Astrocyte of the hippocampus (primary cell): ENCODE data around the gene ARHGAP30.

ENCODE experiments used
- DNase-seq: peaks from one replicate; pipeline ENCODE4 v3.0.0; 2011; ENCODE audit warnings: low read depth, low spot score

Gene ARHGAP30

GRCh38 chr1:161013131-161013487 is 56.6 kb downstream of the ARHGAP30 start:
- DNase-seq, result no peak

GRCh38 chr1:161012420-161012819 is 57.3 kb downstream of the ARHGAP30 start:
- no peak for DNase-seq

DNA sequence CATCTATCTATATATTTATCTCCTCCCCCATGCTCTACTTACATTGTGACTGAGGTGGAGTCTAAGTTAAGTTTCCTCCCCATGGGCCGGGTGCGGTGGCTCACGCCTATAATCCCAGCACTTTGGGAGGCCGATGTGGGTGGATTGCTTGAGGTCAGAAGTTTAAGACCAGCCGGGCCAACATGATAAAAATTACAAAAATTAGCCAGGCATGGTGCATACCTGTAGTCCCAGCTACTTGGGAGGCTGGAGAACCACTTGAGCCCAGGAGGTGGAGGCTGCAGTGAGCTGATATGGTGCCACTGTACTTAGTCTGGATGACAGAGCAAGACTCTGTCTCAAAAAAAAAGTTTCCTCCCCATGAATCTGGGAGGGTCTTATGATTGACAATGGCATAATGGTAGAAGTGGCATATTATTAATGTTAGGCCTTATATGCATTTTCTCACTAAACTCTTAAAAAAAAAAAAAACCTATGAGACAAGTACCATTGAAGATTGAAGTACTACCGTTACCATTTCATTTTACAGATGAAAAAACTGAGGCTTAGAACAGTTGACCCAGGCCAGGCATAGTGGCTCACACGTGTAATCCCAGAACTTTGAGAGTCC is 60.0 kb downstream of the ARHGAP30 start:
- DNase-seq, result no peak

DNA sequence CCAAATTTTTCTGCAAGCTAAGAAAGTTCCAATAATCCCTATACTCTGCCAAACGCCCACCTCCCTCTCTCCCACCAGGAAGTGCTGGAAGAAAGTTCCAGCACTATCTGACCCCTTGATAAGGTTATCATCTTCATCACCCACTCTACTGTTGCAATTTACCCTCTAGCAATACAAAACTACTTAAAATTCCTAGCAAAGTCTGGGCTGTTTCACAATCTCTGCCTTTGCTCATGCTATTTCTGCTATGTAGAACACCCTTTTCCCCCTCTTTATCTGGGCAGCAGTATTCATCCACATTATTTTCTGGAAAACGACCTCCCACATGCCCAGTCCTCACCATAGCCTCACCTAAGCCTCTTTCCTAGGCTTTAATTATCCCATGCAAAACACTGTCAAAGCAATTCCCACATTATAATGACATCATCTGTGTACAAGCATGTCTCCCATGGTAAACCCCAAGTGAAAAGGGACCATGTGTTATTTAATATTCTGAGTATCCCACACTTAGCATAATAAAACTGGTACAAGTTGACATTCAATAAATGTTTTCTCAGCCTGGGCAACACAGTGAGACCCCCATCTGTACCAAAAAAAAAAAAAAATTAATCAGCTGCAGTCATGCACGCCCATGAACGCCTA is 60.7 kb downstream of the ARHGAP30 start:
- no peak for DNase-seq

DNA sequence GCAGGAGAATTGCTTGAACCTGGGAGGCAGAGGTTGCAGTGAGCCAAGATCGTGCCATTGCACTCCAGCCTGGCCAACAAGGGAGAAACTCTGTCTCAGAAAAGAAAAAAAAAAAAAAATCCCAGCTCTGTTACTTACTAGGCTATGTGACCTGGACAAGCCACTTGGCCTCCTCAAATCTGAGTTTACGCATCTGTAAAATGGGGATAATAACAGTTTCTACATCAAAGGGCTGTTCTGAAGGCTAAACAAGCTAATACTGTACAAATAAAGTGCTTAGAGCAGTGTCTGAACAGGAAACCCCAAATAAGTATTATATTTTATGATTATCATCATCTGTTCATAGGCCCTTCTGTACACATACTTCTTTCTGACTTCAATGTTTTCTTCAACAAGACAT is 62.3 kb downstream of the ARHGAP30 start:
- DNase-seq, result no peak

- DNase-seq, result no peak
Measured at GRCh38 chr1:161006563-161006962, 63.1 kb downstream of the ARHGAP30 start.

- no peak for DNase-seq
Measured at GRCh38 chr1:161001525-161001924, 68.2 kb downstream of the ARHGAP30 start.

DNA sequence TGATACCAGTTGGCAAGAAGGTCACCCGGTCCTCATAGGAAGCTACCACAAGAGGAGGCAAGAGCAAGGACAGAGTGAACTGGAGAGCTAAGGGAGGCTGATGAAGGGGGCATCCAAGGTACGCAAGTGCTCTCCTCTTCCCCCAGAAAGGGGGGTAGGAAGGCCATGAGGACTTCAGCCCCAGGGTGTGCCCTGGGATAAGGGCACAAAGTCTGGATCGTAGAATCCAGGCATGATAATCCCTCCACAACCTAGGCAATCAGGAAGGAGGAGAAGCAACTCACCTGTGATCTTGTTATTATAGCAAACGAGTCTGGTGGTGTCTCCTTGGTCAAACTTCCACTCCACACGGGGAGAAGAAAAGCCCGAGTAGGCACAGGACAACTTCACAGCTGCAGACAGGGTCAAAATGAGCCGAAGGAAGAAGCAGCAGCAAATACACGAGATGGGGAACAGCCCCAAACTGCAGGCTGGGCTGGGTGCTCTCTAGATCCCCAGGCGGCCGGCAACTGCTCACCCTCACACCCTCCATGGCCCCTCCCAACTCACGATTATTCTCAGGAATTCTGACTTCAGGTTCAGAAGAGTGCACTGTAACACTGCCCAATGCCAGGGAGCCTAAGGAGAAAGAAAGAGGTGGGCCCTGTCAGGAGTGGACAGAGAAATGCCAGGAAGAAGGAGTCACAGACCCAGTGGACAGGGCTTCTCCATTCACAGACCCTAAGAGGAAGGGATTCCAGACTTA is 68.8 kb downstream of the ARHGAP30 start:
- DNase-seq, result no peak

- DNase-seq, result no peak
Measured at GRCh38 chr1:160999376-160999775, 70.3 kb downstream of the ARHGAP30 start.

DNA sequence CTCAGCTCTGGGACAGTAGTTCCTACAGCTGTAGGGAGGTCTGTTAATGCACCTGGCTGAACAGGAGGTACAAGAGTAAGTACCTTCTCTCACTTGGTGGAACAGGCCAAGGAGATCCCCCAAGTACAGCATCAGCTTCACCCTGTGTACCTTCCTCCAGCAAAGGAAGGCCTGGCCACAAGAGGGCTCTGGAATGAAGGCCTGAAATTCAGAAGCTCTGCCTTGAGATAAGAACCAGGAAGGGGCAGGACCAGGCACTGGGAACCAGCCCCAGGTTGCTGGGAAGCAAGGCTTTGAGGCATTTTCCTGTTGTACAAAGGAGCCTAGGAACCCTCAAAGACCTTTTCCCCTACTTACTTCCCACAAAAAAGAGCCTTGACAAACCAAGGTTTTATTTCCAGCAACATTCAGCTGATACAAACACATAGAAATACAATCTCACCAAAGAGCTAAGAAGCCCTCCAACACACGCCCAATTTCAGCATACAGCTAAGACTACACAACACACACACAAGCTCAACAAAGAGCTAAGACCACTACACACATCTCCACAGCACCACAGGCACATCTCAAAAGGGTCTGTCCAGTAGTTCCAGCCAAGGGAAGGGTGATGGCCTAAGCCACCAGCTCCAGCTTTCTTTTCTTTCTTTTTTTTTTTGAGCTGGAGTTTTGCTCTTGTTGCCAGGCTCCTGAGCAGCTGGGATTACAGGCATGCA is 72.2 kb downstream of the ARHGAP30 start:
- DNase-seq, result peak; percentile 39
